Stimulated activated CD8-positive, alpha-beta memory T cell treated with anti-CD3 and anti-CD28 coated beads, Interleukin-15, amount 100 ng/mL, for 4 hours (primary cell): ENCODE data around the gene SNIP1.
"Not testable (repeated sequence)": the region's sequence is repeated elsewhere in the genome, so short reads cannot be mapped to it uniquely, and the experiment has no call there.

ENCODE experiments used
- DNase-seq, 2 donors: peaks; one replicate each; pipeline ENCODE4 v3.0.0-alpha.2; 2020; ENCODE audit warnings: low read depth in 2 of 2

The SNIP1 gene

GRCh38 chr1:37559957-37560379, 5.9 kb upstream of the SNIP1 start:
- not testable (repeated sequence) for DNase-seq

GRCh38 chr1:37559080-37559479, 5.0 kb upstream of the SNIP1 start:
- no peak for DNase-seq

- no peak for DNase-seq
Observed at GRCh38 chr1:37558411-37558810, 4.3 kb upstream of the SNIP1 start.

- DNase-seq = no peak
Observed at GRCh38 chr1:37557402-37557801, 3.3 kb upstream of the SNIP1 start.

DNA sequence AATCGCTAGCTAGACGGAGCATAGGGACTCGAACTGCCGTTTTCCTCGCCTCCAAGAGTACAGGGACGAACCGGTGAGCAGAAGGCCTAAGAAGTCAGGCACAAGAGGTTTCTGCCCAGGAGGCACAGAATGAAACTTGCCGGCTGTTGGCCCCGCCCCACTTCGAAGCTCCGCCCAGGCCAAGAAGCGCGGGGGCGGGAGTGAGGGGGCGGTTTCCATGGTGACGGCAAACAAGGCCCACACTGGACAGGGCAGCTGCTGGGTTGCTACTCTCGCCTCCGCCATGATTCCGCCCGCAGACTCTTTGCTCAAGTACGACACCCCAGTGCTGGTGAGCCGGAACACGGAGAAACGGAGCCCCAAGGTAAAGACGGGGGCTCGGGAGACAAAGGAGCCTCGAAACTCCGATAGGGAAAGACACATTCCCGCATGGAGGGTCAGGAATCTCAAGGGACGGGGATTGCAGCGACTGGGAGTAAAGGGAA, 2.7 kb upstream of the SNIP1 start, which contains the start of gene DNALI1:
Gene DNALI1, plus strand, starts transcription at position 229 of the 485 bp plus-strand sequence. Its CDS starts 55 bp downstream, at position 284.
- DNase-seq = no peak

DNA sequence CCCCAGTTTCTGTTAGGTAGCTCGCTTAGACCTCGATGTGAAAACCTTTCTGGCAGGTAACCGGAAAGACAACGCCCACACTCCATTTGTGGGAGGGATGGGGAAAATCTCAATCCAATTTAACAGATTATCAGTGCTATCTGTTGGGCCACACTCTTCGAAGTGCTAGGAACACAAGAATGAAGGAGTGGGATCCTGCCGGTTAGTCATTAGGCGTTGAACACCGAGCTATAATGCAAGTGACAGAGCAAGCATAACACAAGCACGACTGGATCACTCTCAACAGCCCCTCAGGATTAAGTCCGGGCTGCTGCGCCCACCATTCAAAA, 531 bp downstream of the SNIP1 start:
- DNase-seq = no peak

GRCh38 chr1:37549341-37549740, 4.8 kb downstream of the SNIP1 start:
- DNase-seq = no peak

GRCh38 chr1:37545019-37545418, 9.1 kb downstream of the SNIP1 start:
- DNase-seq = no peak

- no peak for DNase-seq
Observed at GRCh38 chr1:37544530-37544929, 9.6 kb downstream of the SNIP1 start.

GRCh38 chr1:37540036-37540785, 13.9 kb downstream of the SNIP1 start:
- DNase-seq = no peak

GRCh38 chr1:37539154-37539553, 14.9 kb downstream of the SNIP1 start:
- DNase-seq = not testable (repeated sequence)

GRCh38 chr1:37537378-37537777, 16.7 kb downstream of the SNIP1 start:
- DNase-seq = no peak

DNA sequence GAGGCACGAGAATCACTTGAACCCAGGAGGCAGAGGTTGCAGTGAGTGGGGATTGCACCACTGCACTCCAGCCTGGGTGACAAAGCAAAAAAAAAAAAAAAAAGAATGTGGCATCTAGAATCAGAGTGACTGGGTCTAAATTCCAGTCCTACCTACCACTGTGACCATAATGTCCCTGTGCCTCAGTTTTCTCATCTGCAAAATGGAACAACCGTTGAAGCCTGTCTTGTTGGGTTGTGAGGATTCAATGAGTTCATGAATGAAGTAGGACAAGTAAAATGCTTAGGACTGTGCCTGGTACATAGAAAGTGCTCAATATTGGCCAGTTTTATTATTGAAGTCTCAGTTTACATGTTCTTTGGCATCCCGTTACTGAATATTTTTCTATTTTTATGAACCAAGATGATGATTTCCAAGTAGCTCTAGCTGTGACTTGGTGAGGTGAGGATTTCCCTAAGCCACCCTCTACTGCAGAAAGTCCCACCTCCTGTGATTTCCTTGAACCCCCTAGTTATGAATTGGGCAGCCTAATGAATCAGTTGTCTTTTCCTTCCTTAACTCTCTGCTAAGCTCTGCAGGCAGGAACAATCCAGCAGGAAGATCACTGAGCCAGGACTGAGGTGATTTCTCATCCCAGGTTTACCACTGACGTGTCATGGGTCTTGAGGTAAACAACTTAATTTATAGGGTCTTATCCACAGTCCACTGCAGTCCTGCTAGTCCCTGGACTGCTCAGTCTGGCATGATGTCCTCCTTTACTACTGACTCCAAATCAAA, 20.6 kb downstream of the SNIP1 start:
- DNase-seq = no peak

DNA sequence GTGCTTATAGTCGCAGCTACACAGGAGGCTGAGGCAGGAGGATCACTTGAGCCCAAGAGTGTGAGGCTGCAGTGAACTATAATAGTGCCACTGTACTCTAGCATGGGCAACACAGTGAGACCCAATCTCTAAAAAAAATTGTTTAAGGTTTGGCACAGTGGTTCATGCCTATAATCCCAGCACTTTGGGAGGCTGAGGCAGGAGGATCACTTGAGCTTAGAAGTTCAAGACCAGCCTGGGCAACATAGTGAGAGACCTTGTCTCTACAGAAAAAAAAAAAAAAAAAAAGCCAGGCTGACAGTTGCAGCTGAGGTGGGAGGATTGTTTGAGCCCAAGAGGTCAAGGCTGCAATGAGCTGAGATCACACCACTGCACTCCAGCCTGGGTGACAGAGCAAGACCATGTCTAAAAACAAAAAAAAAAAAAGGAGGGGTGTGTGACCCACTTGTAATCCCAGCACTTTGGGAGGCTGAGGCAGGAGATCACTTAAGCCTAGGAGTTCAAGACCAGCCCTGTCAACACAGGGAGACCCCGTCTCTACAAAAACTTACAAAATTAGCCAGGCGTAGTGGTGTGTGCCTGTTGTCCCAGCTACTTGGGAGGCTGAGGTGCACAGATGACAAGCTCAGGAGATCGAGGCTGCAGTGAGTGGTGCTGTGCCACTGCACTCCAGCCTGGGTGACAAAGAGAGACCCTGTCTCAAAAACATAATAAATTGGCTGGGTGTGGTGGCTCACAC, 21.5 kb downstream of the SNIP1 start:
- not testable (repeated sequence) for DNase-seq

DNA sequence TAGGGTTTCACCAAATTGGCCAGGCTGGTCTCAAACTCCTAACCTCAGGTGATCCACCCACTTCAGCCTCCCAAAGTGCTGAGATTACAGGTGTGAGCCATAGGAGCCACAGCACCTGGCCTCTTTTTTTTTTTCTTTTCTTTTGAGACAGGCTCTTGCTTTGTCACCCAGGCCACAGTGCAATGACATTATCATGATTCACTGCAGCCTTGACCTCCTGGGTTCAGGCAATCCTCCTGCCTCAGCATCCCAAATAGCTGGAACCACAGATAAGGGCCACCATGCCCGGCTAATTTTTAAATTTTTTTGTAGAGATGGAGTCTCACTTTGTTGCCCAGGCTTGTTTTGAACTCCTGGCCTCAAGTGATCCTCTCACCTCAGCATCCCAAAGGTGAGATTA, 24.2 kb downstream of the SNIP1 start:
- not testable (repeated sequence) for DNase-seq

DNA sequence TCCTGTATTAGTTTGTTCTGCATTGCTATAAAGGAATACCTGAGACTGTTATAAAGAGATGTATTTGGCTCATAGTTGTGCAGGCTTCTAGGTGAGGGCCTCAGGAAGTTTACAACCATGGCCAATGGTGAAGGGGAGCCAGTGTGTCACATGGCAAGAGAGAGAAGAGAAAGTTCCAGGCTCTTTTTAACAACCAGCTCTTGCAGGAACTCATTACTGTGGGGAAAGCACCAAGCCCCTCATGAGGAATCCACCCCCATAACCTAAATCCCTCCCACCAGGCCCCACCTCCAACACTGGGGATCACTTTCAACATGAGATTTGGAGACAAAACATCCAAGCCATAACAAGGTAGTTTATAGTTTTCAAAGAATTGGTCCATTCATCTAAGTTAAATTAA, 34.5 kb downstream of the SNIP1 start:
- DNase-seq = no peak

DNA sequence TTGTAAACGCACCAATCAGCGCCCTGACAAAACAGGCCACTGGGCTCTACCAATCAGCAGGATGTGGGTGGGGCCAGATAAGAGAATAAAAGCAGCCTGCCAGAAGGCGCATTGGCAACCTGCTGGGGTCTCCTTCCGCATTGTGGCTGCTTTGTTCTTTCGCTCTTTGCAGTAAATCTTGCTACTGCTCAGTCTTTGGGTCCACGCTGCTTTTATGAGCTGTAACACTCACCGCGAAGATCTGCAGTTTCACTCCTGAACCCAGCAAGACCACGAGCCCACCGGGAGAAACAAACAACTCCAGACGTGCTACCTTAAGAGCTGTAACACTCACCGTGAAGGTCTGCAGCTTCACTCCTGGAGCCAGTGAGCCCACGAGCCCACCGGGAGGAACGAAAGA, 35.2 kb downstream of the SNIP1 start:
- not testable (repeated sequence) for DNase-seq

- DNase-seq = not testable (repeated sequence)
Observed at GRCh38 chr1:37518241-37518640, 35.9 kb downstream of the SNIP1 start.

GRCh38 chr1:37517569-37517968, 36.5 kb downstream of the SNIP1 start:
- DNase-seq = no peak

DNA sequence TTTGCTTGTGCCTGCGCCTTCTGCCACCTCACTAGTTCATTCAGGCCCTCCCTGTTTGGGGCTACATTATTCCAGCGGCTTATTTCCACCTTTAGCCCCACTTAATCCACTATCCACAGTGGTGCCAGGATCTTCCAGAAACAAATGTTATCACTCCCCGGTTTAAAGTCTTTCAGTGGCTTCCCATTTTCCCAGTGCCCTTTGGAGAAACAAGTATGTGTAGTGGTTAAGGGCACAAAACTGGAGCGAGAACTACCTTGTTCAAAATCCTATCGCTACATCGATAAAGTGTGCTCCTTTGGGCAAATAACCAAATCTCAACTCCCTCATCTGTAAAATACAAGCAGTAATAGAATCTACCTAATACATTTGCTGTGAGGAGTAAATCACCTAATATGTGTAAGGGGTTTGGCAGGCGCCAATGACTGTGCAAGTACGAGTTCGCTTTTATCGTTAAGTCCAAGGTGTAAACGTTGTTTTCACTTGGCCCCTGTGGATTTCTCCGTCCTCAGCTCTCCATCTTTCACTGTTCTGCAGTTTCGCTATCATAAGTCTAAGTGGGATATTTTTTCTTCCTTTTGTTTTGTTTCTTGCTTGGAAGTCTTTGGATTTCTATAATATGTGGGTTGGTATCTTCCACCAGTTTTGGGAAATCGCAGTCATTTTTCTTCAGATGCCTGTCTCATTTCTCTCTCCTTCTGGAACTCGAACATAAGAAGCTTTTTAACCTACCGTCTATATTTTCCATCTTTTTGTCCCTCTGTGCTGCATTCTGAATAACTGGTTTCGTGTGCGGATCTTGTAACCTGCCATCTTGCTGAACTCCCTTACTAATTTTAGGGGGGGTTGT, 38.7 kb downstream of the SNIP1 start:
- no peak for DNase-seq
